SU-DHL-6 (cell line): ENCODE measurements around the gene FAM184B.

Experiments
- H2AFZ ChIP-seq: fragments of 200-600 bp; sonication (generic); 2 replicates; pipeline ENCODE4 v1.6.1; 2014; ENCODE audit warnings: low read depth, mild to moderate bottlenecking, moderate library complexity, mixed read lengths, antibody characterized with exemption, low read length; ENCODE audit not compliant: severe bottlenecking
- H3F3A ChIP-seq: fragments of 200-600 bp; shearing (Covaris generic); 2 replicates; pipeline ENCODE4 v1.6.0; 2016; ENCODE audit warnings: antibody characterized with exemption, mild to moderate bottlenecking; ENCODE audit not compliant: insufficient read depth
- H3K27ac ChIP-seq: fragments of 200-600 bp; sonication (generic); 2 replicates; pipeline ENCODE4 v1.5.1; 2016; ENCODE audit warnings: low read depth, mild to moderate bottlenecking, low read length, moderate library complexity, mixed read lengths
- H3K27me3 ChIP-seq: fragments of 200-600 bp; sonication (generic), shearing (Covaris generic); 2 replicates; pipeline ENCODE4 v1.6.0; 2014; ENCODE audit warnings: mild to moderate bottlenecking, low read length
- H3K36me3 ChIP-seq: fragments of 200-600 bp; sonication (generic); 2 replicates; pipeline ENCODE4 v1.6.1; 2014; ENCODE audit warnings: mild to moderate bottlenecking, low read length, mixed read lengths
- H3K4me2 ChIP-seq: fragments of 300-600, 200-600 bp; shearing (Covaris generic), sonication (generic); 2 replicates; pipeline ENCODE4 v1.6.0; 2014; ENCODE audit warnings: low read length, low read depth, mild to moderate bottlenecking; ENCODE audit not compliant: poor library complexity, severe bottlenecking
- H3K4me3 ChIP-seq: fragments of 200-600 bp; sonication (generic); 2 replicates; pipeline ENCODE4 v1.5.1; 2014; ENCODE audit warnings: antibody characterized with exemption, low read length, mild to moderate bottlenecking, mixed read lengths; ENCODE audit not compliant: insufficient read depth, poor library complexity, severe bottlenecking
- H3K79me2 ChIP-seq: fragments of 200-600 bp; sonication (generic); 2 replicates; pipeline ENCODE4 v1.6.1; 2014; ENCODE audit warnings: mild to moderate bottlenecking, low read length, moderate library complexity; ENCODE audit not compliant: insufficient read depth
- H3K9ac ChIP-seq: fragments of 200-600 bp; sonication (generic); 2 replicates; pipeline ENCODE4 v1.7.0; 2014; ENCODE audit warnings: mild to moderate bottlenecking, low read length
- H3K9me2 ChIP-seq: fragments of 200-600 bp; sonication (generic); replicated peaks from 2 replicates; pipeline ENCODE4 v1.6.1; 2014; ENCODE audit warnings: low read length; ENCODE audit not compliant: insufficient read depth
- H3K9me3 ChIP-seq: fragments of 200-600 bp; sonication (generic); 2 replicates; pipeline ENCODE4 v1.6.1; 2014; ENCODE audit warnings: low read length, mixed read lengths; ENCODE audit not compliant: insufficient read depth
- H4K20me1 ChIP-seq: fragments of 200-600 bp; sonication (generic); 2 replicates; pipeline ENCODE4 v1.6.1; 2014; ENCODE audit warnings: low read depth, mild to moderate bottlenecking, antibody characterized with exemption, low read length, moderate library complexity, mixed read lengths
- CTCF ChIP-seq: fragments of 200-600 bp; sonication (generic); IDR thresholded peaks from one replicate; pipeline ENCODE4 v1.5.1; 2017; ENCODE audit warnings: antibody characterized with exemption, mild to moderate bottlenecking, low read length, moderate library complexity; ENCODE audit not compliant: insufficient read depth, poor library complexity, severe bottlenecking
- EZH2phosphoT487 ChIP-seq: fragments of 200-600 bp; sonication (generic), shearing (Covaris generic); conservative IDR thresholded peaks from 2 replicates; pipeline ENCODE4 v1.6.1; 2018; ENCODE audit warnings: mild to moderate bottlenecking, antibody characterized with exemption, low read length, moderate library complexity, mixed read lengths

FAM184B gene

GRCh38 chr4:17763931-17764330 is 17.5 kb downstream of the FAM184B start:
- Histone ChIP-seq H3K9me3 (no peaks in the 10 kb centered on the region), H3K36me3 (no peaks in the 10 kb centered on the region), H3K79me2 (no peaks in the 10 kb centered on the region), H3K9me2 (no peaks in the 10 kb centered on the region), H4K20me1 (no peaks in the 10 kb centered on the region), H3K27ac (no peak overlapping the region), H3K4me2 (no peak overlapping the region), H3F3A (no peaks in the 10 kb centered on the region), H3K27me3 (no peaks in the 10 kb centered on the region), H3K9ac (no peak overlapping the region), H3K4me3 (no peak overlapping the region), H2AFZ (no peak overlapping the region)
- TF ChIP-seq EZH2phosphoT487 (no peak), CTCF (no peak)

GRCh38 chr4:17763416-17763815 is 18.0 kb downstream of the FAM184B start:
- Histone ChIP-seq H3F3A (no peaks in the 10 kb centered on the region), H3K4me2 (no peak overlapping the region), H3K9me2 (no peaks in the 10 kb centered on the region), H3K9me3 (no peaks in the 10 kb centered on the region), H3K79me2 (no peaks in the 10 kb centered on the region), H3K27ac (no peak overlapping the region), H4K20me1 (no peaks in the 10 kb centered on the region), H2AFZ (no peak overlapping the region), H3K9ac (no peak overlapping the region), H3K36me3 (no peaks in the 10 kb centered on the region), H3K27me3 (no peaks in the 10 kb centered on the region), H3K4me3 (no peak overlapping the region)
- no peak for TF ChIP-seq CTCF
- no peak for TF ChIP-seq EZH2phosphoT487

GRCh38 chr4:17762726-17763125 is 18.7 kb downstream of the FAM184B start:
- Histone ChIP-seq H3K9ac (no peak overlapping the region), H4K20me1 (no peaks in the 10 kb centered on the region), H3K4me2 (no peak overlapping the region), H3K9me2 (no peaks in the 10 kb centered on the region), H3K9me3 (no peaks in the 10 kb centered on the region), H3K79me2 (no peaks in the 10 kb centered on the region), H3K4me3 (no peak overlapping the region), H3F3A (no peaks in the 10 kb centered on the region), H3K27me3 (no peaks in the 10 kb centered on the region), H3K27ac (no peak overlapping the region), H3K36me3 (no peaks in the 10 kb centered on the region), H2AFZ (no peak overlapping the region)
- TF ChIP-seq CTCF (no peak), EZH2phosphoT487 (no peak)
